Renal cortical epithelial cell (primary cell): Measurements from ENCODE around the gene CDC14A. TPM values are rescaled to one million over a fixed set of nuclear protein-coding genes. Genes with fewer than 3 reads are reported as not detected.
A peak's percentile ranks its signal among the peaks of the same experiment; 100 is the strongest.
"Not testable (repeated sequence)": the region's sequence is repeated elsewhere in the genome, so short reads cannot be mapped to it uniquely, and the experiment has no call there.

Source experiments
- DNase-seq: peaks from one replicate; pipeline ENCODE4 v3.0.0-alpha.2; 2011; ENCODE audit warnings: low read depth
- total RNA-seq: library from RNA; depleted of rRNA; stranded (reverse); fragments of >200 nt; gene quantifications from 2 replicates; pipeline ENCODE4 v1.2.3, GENCODE V29; 2014

Gene CDC14A
- total RNA-seq, 1 donor from 2014 or later, result 6.5 TPM

DNA sequence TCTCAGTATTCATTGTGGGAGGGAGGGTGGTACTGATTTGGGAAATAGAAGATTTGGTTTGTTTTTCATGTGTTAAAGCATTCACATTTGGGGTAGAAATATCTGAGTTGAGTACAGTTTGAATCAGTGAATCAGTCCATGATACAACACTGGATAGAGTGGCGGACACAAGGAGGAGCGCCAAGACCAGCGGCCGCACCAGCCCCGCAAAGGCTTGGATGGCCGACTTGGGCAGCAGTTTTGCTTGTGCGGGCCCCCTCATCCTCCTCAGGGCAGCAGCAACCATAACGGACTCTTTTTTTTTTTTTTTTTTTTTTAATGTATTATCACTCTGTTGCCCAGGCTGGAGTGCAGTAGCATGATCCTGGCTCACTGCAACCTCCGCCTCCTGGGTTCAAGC, 20.0 kb upstream of the CDC14A start:
- no peak for DNase-seq

DNA sequence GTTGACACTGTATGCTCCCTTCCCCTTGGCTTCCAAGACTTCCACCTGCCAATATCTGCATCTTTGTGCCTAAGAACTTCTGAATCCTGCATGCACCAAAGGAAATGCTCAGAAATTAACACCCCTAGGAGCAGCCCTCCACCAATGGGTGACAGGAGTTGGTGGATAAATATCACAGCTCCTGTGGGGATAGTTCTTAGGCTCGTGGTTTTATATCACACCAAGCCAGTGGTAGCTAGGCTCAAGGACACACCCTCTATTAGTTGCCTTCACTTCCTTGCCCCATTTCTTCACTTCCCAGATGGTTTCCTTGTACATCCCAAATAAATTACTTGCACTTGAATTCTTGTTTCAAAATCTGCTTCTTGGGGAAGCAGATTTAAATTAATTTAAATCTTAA, 16.9 kb upstream of the CDC14A start:
- no peak for DNase-seq

DNA sequence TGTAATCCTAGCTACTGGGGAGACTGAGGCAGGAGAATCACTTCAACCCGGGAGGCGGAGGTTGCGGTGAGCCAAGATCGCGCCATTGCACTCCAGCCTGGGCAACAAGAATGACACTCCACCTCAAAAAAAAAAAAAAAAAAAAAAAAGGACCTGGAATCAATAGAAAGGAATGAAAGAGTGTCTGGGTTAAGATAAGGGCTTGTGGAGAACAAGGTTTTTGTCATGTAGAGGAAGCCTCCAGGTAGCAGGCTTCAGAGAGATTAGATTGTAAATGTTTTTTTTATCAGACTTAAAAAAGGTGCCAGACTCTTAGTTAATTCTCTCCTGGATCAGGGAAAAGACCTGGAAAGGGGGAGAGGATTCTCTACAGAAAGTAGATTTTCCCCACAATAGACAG, 14.4 kb upstream of the CDC14A start:
- not testable (repeated sequence) for DNase-seq

DNA sequence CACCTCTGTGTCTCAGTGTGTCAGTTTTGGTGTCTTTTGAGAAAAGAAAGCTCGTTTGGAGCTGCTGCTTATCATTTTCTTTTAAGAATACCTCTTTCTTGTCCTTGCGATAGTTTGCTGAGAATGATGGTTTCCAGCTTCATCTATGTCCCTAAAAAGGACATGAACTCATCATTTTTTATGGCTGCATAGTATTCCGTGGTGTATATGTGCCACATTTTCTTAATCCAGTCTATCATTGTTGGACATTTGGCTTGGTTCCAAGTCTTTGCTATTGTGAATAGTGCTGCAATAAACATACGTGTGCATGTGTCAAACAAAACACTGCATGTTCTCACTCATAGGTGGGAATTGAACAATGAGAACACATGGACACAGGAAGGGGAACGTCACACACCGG, 12.6 kb upstream of the CDC14A start:
- DNase-seq, result not testable (repeated sequence)

DNA sequence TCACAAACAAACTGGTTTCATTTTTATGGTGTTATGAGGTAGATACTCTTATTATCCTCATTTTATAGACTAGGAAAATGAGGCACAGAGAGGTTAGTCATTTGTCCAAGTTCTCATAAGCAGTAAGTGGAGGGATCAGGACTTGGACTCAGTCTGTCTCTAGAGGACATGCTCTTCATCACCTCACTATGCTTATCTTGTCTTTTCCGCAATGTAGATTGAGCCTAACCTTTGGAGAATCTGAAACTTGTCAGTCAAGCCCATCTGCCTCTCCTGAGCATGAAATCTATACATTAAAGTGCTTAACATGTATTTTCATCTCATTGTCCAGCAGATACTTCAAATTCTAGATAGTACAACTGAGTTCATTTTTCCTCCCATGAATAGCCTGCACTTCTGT, 11.8 kb upstream of the CDC14A start:
- DNase-seq, result no peak

DNA sequence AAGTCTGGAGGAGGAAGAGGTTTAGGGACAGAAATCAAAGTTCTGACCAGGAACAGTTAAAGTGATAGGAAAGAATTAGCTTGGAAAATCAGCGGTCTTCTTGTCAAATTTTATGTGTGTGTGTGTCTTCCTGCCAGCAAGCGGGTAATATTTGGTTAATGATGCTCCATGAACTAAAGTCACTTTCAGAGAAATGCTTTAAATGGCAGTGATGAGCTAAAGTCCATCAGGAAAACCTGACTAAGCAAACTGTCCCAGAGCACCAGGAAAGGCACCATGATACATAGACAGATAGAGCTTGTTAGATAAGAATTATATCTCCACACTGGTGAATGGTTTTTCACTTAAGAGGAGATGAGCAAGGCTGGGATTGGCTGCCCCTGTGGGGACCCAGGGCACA, 10.0 kb upstream of the CDC14A start:
- DNase-seq, result no peak

DNA sequence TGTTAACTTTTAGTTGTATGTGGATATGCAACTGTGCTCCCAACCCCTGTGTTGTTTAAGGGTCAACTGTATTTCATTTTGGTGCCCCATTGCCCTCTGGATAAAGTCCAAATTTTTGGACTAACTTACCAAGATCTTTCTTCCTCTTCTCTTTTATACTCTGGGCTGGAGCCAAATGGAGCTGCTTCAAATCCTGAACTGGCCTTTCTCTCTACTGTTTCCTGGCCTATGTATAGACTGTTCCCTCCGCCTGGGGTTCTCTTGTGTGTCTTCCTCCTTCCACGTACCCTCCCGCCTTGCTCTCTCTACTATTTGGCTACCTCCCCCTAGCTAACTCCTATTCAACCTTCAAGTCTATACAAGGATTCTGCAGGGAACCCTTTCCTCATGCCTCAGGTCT, 8.4 kb upstream of the CDC14A start:
- no peak for DNase-seq

DNA sequence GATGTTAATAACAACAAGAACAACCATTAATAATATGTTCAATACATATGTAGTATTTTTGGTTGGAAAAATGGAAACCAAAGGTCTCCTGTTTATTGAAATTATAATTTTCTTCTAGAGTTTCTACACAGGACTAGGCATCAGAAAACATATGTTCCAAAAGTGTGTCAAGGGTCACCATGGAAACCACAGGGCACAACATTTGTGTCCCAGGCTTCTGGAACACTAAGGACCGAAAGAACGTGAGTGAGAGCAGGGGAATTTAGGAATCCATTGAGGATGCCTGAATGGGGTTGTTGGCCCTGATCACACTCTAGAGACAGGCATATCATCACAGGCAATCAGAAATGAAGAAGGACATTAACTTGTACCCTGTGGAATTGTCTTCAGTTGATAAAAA, 7.5 kb upstream of the CDC14A start:
- no peak for DNase-seq

DNA sequence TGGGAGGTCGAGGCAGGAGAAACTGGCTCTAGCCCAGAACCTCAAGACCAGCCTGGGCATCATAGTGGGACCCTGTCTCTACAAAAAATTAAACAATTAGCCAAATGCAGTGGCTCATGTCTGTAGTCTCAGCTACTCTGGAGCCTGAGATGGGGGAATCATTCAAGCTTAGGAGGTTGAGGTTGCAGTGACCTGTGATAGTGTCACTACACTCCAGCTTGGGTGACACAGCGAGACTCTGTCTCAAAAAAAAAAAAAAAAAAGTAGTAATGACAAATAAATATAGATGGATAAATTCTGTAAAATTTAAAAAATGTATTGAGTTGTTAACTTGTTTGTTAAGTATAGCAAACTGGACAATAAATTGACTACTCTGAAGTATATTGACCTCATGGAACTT, 5.9 kb upstream of the CDC14A start:
- DNase-seq, result no peak

DNA sequence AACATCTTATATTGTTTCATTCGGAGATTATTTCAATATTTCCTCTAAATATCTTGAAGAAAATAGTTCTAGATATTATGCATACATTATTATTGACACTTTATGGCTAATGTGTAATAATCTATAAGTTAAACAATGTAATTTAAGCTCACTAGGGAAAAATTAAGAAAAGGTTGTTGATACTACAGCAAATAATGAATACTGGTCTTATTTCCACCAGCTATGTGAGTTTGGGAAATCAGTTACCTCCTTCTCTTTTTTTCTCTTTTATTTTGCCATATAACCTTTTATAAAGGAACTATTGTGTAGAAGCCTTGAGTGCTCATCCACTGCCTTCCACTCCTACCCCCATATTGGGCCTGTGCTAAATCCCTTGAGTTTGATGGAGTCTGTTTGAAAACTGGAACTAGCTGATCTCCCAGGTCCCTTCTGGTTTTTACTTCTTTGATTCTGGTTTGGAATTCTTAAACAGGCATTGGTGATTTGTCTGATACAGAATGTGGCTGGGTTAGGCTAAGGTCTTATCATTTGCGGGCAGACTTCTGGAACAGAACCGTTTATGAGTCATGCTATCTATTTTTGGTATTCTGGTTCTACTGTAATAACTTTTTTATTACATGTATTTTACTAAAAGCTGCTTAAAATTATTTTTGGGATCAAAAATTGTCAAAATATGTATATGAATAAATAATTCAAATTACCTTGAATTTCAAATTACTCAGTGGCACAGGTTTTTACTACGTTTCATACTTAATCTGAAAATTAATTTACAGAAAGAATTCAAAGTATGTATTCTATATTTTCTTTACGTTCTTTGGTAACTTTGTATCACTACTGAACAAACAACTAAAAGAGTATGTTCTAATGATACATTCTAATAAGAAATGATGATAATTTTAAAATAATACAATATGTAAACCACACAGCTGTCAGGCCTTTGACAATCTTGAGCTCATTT, 5.0 kb upstream of the CDC14A start:
- no peak for DNase-seq

DNA sequence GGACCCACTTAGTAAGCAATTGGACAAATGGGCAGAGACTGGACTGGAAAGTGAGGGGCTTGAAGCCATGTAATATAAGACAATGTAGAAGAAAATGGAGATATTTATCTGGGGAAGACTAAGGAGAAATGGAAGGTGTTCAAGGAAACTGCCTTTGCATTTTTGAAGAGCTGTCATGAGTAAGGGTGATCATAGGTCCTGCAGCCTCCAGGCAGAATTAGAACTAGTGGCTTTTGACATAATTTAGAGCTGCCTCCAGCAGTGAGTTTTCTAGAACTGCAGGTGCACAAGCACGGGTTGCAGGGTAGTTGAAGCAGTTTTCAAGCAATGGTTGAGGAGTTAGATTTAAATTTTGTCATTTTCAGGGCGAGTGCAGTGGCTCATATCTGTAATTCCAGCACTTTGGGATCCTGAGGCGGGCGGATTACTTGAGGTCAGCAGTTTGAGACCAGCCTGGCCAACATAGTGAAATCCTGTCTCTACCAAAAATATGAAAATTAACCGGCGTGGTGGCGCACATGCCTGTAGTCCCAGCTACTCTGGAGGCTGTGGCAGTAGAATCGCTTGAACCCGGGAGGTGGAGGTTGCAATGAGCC, 3.7 kb upstream of the CDC14A start:
- no peak for DNase-seq

DNA sequence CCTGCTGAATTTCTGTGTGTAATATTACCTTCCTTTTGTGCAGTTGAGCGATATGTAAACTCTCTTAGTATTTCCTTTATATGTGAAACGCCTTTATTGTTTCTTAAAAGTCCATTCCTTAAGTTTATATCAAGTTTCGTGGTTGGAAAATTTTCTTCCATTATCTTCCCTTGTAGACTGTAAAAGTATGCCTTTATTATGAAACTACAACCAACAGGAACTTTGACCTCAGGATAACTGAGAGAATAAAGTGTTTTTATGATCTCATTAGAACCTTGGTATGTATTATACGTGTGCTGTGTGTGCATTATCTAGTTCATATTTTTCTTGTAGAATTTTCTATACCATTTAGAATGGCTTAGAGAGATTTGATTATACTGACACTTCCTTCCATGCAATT, 3.1 kb upstream of the CDC14A start:
- no peak for DNase-seq

DNA sequence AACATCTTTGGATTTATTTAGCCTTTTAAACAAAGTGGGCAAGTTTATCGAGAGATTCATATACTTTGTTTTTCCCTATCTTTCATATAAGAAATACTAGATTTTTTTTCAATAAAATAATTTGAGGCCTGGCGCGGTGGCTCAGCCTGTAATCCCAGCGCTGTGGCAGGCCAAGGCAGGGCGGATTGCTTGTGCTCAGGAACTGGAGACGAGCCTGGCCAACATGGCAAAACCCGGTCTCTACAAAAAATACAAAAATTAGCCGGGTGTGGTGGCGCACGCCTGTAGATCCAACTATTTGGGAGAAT, 1.6 kb upstream of the CDC14A start:
- no peak for DNase-seq

DNA sequence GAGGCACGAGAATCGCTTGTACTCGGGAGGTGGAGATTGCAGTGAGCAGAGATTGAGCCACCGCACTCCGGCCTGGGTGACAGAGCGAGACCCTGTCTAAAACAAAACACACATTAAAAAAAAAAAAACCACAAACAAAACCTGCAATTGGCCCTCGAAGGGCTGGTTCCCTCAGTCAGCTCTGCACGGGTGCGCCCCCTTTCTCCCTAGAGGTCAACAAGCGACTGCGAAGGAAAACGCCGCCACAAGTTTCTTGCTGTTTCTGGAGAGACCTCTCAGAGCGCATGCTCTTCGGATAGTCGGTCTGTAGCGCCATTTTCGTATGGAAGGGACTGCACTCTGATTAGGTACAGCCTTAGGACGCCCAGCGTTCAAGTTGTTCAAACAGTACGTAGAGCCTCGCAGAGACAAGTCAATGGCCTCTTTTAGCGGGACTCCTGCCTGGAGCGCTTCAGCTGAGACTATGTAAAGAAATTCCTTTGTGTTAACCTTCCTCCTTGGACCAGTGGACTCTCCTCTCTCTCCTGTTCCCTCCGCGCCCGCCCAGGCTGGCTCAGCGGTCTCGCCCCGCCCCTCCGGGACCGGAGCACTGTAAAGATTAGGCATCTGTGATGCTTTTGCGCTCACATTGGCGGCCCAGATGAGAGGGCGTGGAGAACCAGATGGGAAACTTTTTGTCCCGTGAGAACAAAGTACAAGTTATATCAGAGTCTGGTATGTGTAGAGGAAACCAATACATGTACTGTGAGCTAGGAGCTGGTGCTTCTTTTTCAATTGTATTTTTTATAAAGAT, 1.0 kb upstream of the CDC14A start:
- peak; percentile 84 for DNase-seq

DNA sequence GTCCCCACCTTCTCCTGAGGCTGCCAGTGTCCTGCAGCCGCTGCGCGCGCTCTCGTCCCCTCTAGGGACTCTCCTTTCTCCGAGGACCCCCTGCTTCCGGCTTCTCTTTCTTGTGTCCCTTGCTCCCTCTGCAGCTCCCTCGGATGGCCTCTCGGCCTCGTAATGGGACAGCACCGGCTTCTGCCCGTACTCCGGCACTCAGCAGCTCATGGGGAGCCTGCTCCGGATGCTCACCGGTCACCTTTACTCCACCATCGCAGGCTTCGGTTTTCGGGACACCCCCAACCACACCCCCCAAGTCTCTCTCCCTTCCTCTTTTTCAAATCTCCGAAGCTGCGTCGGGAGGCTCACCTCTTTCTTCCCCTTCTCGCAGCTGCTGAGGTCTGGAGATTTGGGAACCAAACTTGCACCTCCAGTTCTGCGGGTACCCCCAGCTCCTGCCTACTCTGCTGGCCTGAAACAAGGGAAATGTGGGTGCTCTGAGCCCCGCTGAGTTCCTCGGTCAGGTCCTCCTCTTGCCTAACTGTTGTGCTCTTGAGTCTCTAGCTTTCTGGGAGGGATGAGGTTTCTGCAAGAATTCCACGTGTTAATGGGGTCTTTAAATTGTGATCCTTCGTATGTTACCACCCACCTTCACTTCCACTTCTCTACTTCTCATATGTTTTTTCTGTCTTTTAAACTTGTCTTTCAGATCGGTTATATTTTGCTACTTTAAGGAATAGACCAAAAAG, 930 bp downstream of the CDC14A start:
- no peak for DNase-seq

DNA sequence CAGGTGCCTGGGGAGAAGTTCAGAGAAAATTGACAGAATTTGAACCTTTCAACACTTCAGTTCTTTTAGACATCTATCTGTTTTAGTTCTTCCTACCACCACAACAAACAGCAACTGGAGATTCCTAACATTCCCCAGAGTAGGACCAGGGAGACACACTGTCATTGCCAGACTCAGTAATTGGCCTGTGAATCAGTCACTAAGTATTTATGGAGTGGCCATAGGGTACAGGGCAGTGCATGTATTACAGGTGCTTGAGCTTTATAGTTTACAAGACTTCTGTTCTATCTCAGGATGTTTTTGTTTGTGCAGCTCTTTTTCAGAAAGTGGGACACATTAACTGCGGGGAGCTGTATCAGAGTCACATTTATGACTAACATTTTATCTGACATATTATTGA, 1.7 kb downstream of the CDC14A start:
- peak; percentile 75 for DNase-seq

DNA sequence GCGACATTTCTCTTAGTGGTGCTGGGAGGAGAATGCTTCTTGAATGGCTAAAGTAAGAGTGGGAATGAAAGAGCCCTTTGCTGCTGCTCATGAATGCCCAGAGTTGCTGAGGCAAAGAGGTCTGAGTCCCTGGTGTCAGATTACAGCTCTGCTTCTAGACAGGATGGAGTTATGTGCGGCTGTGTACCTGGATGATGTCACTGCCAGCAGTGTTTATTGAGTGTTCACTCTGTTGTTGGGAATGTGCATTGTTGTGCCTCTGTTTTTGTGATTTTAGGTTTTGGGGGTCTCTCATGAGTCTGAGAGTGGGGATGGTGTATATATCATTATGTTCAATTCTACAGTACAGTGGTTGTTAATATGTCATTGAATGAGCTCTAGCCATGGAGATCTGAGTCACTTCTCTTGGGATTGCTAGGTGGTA, 2.7 kb downstream of the CDC14A start:
- DNase-seq, result peak; percentile 85

DNA sequence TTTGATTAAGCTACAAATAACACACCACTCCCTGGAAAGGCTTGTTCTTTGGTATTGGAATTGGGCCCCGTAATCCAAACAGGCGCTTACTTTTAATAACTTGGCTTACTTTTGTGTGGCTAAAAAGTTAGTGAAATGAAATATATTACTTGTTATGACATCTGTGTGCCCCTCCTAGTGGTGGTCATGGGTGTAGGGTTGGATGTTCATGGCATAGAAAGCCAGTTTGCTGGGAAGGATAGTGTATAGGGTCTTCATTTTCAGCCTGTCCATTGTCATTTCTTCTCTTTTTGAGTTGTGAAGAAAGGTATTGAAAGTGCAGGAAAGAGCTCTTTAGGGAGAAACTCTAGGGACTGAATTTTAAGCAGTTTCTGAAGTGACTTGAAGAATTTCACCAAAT, 5.9 kb downstream of the CDC14A start:
- DNase-seq, result no peak

DNA sequence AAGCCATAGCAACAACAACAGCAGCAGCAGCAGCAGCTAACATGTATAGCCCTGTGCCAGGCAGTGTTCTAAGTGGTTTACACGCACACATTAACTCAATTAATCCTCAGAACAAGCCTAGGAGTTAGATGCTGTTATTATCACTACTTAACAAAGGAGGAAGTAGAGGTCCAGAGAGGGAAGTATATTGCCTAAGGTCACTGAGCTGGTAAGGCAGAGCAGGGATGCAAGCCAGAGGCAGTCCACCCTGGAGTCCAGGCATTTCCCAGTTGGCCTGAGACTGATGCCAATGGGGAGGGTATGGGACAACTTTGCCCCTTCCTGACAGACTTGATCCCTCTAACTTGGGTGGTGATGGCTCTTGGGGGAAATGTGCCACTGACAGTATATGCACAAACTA, 6.8 kb downstream of the CDC14A start:
- DNase-seq, result no peak

DNA sequence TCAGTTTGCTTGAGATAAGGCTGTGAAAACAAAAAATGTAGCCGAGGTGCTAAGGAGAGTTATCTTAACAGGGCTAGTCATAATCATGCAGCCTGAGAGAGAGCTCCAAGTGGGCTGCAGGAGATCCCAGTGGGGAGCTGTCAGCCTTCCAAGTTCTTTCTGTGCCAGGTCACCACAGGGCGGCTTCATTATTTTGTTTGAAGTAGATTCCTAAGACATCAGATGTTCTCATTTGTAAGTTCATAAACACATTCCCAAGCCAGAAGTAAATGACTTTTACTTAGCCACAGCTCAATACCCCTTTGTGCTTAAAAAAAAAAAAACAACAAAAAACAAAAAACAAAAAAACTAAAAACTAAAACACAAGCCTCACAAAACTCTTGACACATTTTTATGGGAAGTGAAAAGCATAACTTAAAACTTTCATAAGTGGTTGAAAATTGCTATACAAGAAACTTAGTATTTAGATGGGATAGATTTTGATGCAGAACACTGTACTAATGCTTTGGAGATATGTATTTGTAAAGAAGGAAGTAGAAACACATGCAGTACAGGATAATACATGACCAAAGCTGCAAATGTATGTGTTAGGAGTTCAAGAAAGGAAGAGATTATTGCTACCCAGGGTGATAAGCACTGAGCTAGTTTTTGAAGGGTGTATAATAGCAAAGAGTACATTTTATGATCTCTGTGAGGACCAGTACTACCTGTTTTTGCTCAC, 8.6 kb downstream of the CDC14A start:
- peak; percentile 42 for DNase-seq

DNA sequence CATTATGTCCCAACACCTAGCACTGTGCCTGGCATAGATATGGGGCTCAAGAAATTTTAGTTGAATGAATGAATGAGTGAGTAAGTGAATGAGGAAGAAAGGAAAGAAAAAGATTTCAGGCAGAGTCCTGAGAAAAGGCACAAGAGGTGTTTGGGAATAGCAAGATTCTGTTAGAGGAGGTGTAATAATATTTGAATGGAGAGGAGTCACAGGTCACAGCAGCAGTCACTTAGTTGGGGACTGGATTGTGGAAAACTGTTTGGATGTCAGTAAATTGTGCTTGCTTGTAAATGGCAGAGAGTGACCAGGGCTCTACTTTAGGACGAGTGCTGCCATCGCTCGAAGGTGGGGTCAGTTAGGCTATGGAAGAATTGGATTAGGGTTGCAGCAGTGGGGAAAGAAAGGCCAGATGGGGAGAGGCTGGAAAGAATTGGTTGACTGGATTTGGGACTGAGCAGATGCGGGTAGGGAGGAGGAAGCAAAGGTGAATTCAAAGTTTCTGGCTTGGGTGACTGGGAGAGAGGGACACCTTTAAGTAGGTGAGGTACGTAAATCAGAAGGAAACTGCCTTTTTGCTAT, 9.3 kb downstream of the CDC14A start:
- no peak for DNase-seq
